Sciatic nerve (tissue), 2 donors: ENCODE data around the gene DMRTB1. TPM values are rescaled to one million over a fixed set of nuclear protein-coding genes. Genes with fewer than 3 reads are reported as not detected.

Source experiments
- ATAC-seq: fragments of 200-7000 bp; cut with Tn5 transposase; one replicate; pipeline ENCODE4 v1.9.1; 2020; ENCODE audit warnings: mild to moderate bottlenecking, moderate library complexity
- DNase-seq: peaks from one replicate; pipeline ENCODE4 v3.0.0-alpha.2; 2020; ENCODE audit warnings: low spot score
- intact Hi-C: fragments of 100-400 bp; cut with DNase I; formaldehyde crosslinking; loops from one replicate; pipeline ENCODE4 v1.14.2; 2022
- total RNA-seq: library from RNA; stranded (reverse); fragmentation: NEBNext Ultra II Directional; extraction: Animal tissue kit (Norgen Biotek cat#: 25700); gene quantifications from one replicate; pipeline ENCODE4 v1.2.1, GENCODE V29; 2021
- donor health status: DM: no; HTN: no; CAD: no.
- donor health status: DM: no; HTN: no; CAD: no.

The DMRTB1 gene
- not detected for total RNA-seq

GRCh38 chr1:53459321-53460175 lies at the start of gene DMRTB1:
Gene DMRTB1, plus strand, starts transcription at chr1:53459399. Its CDS starts 55 bp downstream, at chr1:53459454.
- ATAC-seq (no peak), DNase-seq (no peak)
- intact Hi-C loops: no loop called here

- intact Hi-C loops: no loop called here
- ATAC-seq (no peak), DNase-seq (no peak)
Measured at GRCh38 chr1:53409695-53410094, 49.5 kb upstream of the DMRTB1 start.

- no peak for DNase-seq
- intact Hi-C loops: no loop called here
- ATAC-seq: no peak
Measured at GRCh38 chr1:53410100-53410541, 49.1 kb upstream of the DMRTB1 start.

- intact Hi-C loops: no loop called here
- ATAC-seq: no peak
- DNase-seq: no peak
Measured at GRCh38 chr1:53410701-53411100, 48.5 kb upstream of the DMRTB1 start.

GRCh38 chr1:53411541-53412152 lies 47.6 kb upstream of the DMRTB1 start:
- no peak for DNase-seq
- intact Hi-C loops: no loop called here
- ATAC-seq: no peak

GRCh38 chr1:53412285-53413174 lies 46.7 kb upstream of the DMRTB1 start:
- DNase-seq (no peak), ATAC-seq (no peak)
- intact Hi-C loops: no loop called here

GRCh38 chr1:53413175-53414001 lies 45.8 kb upstream of the DMRTB1 start:
- ATAC-seq (no peak), DNase-seq (no peak)
- intact Hi-C loops: no loop called here

GRCh38 chr1:53414632-53415031 lies 44.6 kb upstream of the DMRTB1 start:
- ATAC-seq: no peak
- intact Hi-C loops: no loop called here
- DNase-seq: no peak

- DNase-seq (no peak), ATAC-seq (no peak)
Measured at GRCh38 chr1:53415432-53415831, 43.8 kb upstream of the DMRTB1 start.

GRCh38 chr1:53416269-53416813 lies 42.9 kb upstream of the DMRTB1 start:
- no peak for DNase-seq
- intact Hi-C loops: no loop called here
- ATAC-seq: no peak

More at GRCh38 chr1:53415432-53415831, 43.8 kb upstream of the DMRTB1 start:
- intact Hi-C loops: no loop called here

GRCh38 chr1:53417074-53417511 lies 42.1 kb upstream of the DMRTB1 start:
- no peak for ATAC-seq
- DNase-seq: no peak
- intact Hi-C loops: no loop called here

GRCh38 chr1:53419034-53419433 lies 40.2 kb upstream of the DMRTB1 start:
- no peak for DNase-seq

GRCh38 chr1:53420341-53420740 lies 38.9 kb upstream of the DMRTB1 start:
- no peak for ATAC-seq
- intact Hi-C loops: no loop called here
- no peak for DNase-seq

More at GRCh38 chr1:53419034-53419433, 40.2 kb upstream of the DMRTB1 start:
- intact Hi-C loops: no loop called here
- no peak for ATAC-seq

GRCh38 chr1:53421208-53421607 lies 38.0 kb upstream of the DMRTB1 start:
- DNase-seq: no peak
- intact Hi-C loops: no loop called here
- no peak for ATAC-seq

- no peak for ATAC-seq
- intact Hi-C loops: no loop called here
- no peak for DNase-seq
Measured at GRCh38 chr1:53430261-53430660, 28.9 kb upstream of the DMRTB1 start.

- no peak for DNase-seq
- no peak for ATAC-seq
- intact Hi-C loops: no loop called here
Measured at GRCh38 chr1:53430779-53431178, 28.4 kb upstream of the DMRTB1 start.

GRCh38 chr1:53431244-53431643 lies 28.0 kb upstream of the DMRTB1 start:
- no peak for ATAC-seq
- no peak for DNase-seq
- intact Hi-C loops: no loop called here

- DNase-seq (no peak), ATAC-seq (no peak)
- intact Hi-C loops: no loop called here
Measured at GRCh38 chr1:53431805-53432565, 27.2 kb upstream of the DMRTB1 start.
